HPDE6-E6E7 (cell line): ENCODE measurements around the gene POLR2I.
"Not testable (repeated sequence)": the region's sequence is repeated elsewhere in the genome, so short reads cannot be mapped to it uniquely, and the experiment has no call there.

Experiments
- DNase-seq: peaks from one replicate; pipeline ENCODE4 v3.0.0; 2011; ENCODE audit warnings: missing footprints; ENCODE audit errors: extremely low spot score

Gene POLR2I

GRCh38 chr19:36101550-36102327 lies 12.9 kb downstream of the POLR2I start:
- DNase-seq: no peak

DNA sequence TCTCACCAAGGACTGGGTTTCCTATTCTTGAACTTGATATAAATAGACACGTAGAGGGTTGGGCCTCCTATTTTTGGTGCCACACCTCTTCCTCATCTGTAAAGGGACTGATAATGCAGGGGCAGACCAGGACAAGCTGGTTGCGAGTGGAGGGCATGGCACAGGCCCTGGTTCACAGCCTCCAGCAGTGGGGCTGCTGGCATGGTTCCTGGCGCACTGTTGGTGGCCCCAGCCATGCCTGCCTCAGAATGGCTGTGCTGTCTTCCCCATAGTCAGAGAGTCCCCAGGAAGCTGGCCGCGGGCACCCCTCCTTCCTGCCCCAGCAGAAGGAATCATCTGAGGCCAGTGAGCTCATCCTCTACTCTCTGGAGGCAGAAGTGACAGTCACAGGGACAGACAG lies 14.2 kb downstream of the POLR2I start:
- no peak for DNase-seq

DNA sequence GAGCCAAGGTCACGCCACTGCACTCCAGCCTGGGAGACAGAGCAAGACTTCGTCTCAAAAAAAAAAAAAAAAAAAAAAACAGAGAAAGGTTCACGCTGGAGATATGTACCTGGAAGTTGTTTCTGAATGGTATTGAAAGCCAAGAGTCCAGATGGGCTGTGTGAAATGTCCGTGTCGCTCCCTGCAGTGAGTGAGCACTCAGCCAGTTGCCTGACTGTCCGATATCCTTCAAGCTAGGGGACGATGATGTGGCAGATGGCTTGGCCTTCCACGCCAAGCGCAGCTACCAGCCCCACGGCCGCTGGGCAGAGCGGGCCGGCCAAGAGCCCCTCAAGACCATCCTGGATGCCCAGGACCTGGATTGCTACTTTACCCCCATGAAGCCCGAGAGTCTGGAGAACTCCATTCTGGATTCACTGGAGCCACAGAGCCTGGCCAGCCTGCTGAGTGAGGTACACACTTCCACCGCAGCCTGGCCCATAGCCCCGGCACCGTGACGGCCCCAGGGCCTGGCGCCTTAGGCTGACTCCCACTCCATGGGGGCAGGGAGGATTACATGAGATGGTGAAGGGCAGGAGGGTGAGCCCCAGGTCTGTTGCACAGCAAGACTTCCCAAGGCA lies 15.4 kb downstream of the POLR2I start:
- no peak for DNase-seq

- no peak for DNase-seq
Observed at GRCh38 chr19:36097036-36097435, 17.6 kb downstream of the POLR2I start.

DNA sequence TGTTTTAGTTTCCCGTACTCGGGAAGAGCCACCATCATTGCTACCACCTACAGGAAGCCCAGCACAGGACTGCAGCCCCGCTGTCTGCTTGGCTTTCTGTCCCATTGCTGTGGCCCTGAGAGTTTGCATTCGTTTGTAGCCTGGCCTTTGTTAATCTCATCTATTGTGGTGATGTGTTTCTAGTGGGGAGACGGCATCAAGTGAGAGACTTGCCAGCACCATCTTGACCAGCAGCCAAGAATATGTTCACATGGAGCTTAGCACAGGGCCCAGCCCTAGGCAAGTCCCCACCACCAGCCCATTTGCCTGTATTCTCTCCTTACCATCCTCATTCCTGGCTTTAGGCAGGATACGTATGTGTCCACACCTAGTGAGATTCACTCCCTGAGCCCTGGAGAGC lies 21.0 kb downstream of the POLR2I start:
- DNase-seq: no peak

DNA sequence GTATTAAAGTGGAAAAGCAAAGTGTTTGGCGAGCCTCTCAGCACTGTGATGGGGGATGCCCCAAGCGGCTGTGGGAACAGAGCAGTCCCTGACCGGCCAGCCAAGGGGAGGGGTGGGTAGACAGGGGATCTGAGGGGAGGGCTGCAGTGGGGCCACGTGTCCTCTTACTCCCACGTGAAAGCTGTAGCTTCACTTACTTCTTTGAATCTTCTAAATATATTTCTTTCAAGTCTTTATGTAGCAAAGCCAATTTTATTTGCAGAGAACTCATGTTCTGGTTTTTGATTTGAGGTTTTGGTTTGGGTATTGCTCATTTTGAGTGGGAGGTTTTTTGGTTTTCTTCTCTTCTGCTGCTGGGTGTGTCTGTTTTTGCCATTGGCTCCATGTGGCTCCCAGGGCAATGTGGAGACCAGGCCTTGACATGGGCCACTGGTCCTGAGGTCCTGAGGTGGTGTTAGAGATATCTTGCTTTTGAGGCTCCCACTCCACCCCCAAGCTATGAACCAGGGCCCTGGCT lies 21.5 kb downstream of the POLR2I start:
- no peak for DNase-seq

DNA sequence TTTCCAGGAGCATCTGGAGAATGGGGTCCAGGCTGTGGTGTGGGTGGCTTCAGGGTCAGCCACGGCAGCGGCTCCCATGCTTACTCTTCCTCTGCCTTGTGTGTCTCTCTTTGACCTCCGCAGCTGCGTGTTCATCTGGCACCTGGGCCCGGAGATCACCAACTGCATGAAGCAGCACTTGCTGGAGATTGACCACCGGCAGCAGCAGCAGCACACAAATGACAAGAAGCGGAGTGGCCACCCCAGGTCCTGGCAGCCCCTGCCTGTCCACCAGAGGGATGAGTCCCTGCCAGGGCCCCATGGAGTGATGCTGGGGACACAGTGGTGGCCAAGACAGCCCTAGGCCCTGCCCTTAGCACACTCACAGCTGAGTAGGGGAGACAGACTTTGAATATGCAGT lies 22.1 kb downstream of the POLR2I start:
- no peak for DNase-seq

GRCh38 chr19:36090910-36091695 lies 23.6 kb downstream of the POLR2I start:
- DNase-seq: no peak

DNA sequence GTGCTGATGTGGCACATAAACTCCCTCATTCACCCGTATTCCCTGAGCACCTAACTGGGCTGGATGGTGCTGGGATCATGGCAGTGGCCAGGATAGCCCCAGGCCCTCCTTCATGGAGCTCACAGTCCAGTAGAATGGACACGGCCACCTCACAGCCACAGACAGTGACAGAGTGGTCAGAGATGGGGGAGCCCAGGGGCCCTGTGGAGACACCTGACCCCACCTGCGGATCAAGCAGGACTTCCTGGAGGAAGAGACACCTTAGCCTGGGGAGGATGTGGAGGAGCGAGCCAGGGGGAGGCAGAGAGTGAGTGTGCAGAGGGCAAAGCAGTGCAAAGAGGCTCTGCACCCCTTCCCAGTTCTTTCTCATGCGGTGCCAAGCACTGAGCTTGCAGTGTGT lies 24.8 kb downstream of the POLR2I start:
- no peak for DNase-seq

DNA sequence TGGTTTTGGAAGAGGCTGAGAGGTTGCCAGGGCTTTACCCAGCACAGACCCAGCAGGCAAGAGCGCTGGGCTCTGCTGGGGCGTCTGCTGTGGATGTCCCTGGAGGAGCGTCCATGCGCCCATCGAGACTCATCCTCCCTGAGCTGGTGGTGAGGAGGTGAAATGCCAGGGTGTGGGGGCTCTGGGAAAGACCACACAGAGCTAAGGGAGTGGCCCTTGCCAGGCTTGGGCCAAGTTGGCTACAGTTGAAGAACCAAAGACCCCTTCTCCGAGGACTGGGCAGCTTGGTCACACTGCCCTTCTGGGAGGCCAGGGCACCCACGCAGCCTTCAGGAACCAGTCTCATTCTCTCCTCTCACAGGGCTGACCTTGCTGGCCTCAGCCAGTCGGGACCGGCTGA lies 28.3 kb downstream of the POLR2I start:
- DNase-seq: no peak

- DNase-seq: no peak
Observed at GRCh38 chr19:36084231-36085009, 30.3 kb downstream of the POLR2I start.

DNA sequence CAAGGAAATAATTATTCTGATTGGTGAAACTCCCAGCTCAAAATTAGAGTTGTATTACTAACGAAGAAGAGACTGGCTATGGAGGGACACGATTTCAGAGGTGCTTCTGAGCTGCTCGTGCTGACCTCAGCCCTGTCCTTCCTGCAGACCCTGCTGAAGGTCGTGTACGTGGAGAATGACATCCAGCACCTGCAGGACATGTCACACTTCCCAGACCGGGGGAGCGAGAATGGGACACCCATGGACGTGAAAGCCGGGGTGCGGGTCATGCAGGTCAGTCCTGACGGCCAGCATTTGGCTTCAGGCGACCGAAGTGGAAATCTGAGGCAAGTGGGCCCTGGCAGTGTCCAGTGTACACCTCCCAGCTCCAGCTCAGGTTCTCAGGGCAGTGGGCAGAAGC lies 31.8 kb downstream of the POLR2I start:
- no peak for DNase-seq

- DNase-seq: no peak
Observed at GRCh38 chr19:36081894-36082293, 32.8 kb downstream of the POLR2I start.

DNA sequence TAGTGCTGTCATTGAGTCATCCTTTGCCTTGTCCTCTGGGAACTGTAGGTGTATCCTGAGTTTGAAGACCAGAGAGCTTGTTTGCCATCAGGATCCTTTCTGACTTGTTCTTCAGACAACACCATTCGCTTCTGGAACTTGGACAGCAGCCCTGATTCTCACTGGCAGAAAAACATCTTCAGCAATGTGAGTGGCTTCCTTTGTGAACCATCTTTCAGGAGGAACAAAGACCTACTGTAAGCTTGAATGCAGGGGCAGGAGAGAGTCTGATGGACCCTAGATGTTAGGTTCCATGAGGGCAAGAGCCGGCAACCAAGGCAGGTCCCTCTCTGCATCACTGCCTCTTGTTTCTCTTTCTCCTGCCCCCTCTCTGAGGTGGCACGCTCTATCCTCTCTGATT lies 33.3 kb downstream of the POLR2I start:
- DNase-seq: no peak

- DNase-seq: no peak
Observed at GRCh38 chr19:36079389-36079945, 35.2 kb downstream of the POLR2I start.

DNA sequence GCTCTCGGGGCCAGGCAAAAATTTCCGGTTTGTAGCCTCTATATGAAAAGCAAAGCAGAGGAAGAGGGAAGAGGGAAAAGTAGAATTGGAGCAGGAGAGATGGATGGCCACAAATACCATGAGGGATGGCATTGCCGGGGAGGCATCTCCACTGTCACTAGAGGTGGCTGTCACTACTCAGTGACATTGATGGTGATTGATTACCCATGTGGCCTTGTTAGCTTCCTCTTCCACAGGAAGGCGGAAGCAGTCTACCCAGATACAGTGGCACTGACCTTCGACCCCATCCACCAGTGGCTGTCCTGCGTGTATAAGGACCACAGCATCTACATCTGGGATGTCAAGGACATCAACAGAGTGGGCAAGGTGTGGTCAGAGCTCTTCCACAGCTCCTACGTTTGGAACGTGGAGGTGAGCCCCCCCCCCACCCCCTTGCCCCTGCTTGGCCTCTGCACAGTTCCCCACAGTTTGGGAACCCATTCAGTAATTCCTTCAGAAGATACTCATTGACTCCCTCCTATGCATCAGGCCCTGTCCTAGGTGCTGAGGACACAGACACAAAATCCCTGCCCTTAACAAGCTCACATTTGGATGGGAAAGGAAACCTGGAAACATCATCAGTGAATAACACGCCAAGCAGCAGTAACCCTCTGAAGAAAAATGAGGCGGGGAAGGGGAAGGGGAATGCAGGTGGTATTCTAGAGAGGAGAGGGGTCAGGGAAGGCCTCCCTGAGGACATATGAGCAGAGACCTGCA lies 41.4 kb downstream of the POLR2I start:
- DNase-seq: no peak

DNA sequence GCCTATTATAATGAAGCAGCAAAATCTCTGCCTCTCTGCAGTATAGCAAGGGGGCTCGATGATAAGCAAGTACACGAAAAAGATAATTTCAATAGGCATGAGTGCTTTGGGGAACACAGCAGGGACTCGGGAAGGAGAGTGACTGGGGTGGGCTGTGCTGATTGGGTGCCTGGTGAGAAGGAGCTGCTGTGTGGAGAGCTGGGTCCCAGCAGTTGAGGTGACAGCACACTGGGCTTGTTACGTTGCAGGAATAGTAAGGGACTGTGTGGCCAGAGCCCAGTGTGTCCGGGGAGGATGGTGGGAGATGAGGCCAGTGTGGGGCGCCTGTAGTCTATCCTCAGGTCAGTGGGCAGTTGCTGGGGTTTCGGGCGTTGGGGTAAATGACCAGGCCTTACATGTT lies 42.6 kb downstream of the POLR2I start:
- no peak for DNase-seq

GRCh38 chr19:36068810-36069499 lies 45.7 kb downstream of the POLR2I start:
- DNase-seq: not testable (repeated sequence)

- no peak for DNase-seq
Observed at GRCh38 chr19:36067681-36068080, 47.0 kb downstream of the POLR2I start.

GRCh38 chr19:36064826-36065225 lies 49.8 kb downstream of the POLR2I start:
- DNase-seq: no peak
